Tibial artery (tissue), 4 donors: ENCODE measurements around the gene ATAD3A.
"Not testable (repeated sequence)": the region's sequence is repeated elsewhere in the genome, so short reads cannot be mapped to it uniquely, and the experiment has no call there.

ENCODE experiments used
- DNase-seq, 2 donors: peaks; one replicate each; pipeline ENCODE4 v3.0.0-alpha.2; 2019
- H3K27ac ChIP-seq, 2 donors: fragments of 200-600 bp; sonication (generic) in 1 of 2; 1 replicate in 1 of 2; 2 replicates in 1 of 2; pipeline ENCODE4 v1.5.1; 2018 to 2019; ENCODE audit warnings: mild to moderate bottlenecking in 1 of 2
- H3K27me3 ChIP-seq, 2 donors: fragments of 200-600 bp; sonication (generic) in 1 of 2; one replicate each; pipeline versions ENCODE4 v1.5.1 to v1.6.0; 2016 to 2019
- H3K36me3 ChIP-seq, 3 donors: fragments of 200-600 bp; sonication (generic) in 2 of 3; one replicate each; pipeline ENCODE4 v1.5.1; 2016 to 2019; ENCODE audit warnings: mild to moderate bottlenecking in 2 of 3
- H3K4me1 ChIP-seq, 4 donors: fragments of 200-600 bp; sonication (generic) in 2 of 4; 1 replicate in 3 of 4; 2 replicates in 1 of 4; pipeline ENCODE4 v1.5.1; 2016 to 2019
- H3K4me3 ChIP-seq, 2 donors: fragments of 200-600 bp; sonication (generic) in 1 of 2; 1 replicate in 1 of 2; 2 replicates in 1 of 2; pipeline ENCODE4 v1.5.1; 2018 to 2019; ENCODE audit warnings: mild to moderate bottlenecking in 2 of 2
- H3K9me3 ChIP-seq, 3 donors: fragments of 200-600 bp; sonication (generic) in 1 of 3; one replicate each; pipeline ENCODE4 v1.5.1; 2016 to 2019
- intact Hi-C: fragments of 100-400 bp; cut with DNase I; formaldehyde crosslinking; loops from one replicate; pipeline ENCODE4 v1.15.0; 2023; ENCODE audit warnings: low total_unique reads
- TF ChIP-seq, protein P1 (sequence below), 2 experiments: fragments of 200-600 bp in 1 of 2; fragments of 450-650 bp in 1 of 2; IDR thresholded peaks; one replicate each; pipeline ENCODE4 v1.5.1; 2017 to 2019; ENCODE audit warnings: antibody characterized with exemption in 2 of 2, mild to moderate bottlenecking in 1 of 2, moderate library complexity in 1 of 2

ATAD3A gene

DNA sequence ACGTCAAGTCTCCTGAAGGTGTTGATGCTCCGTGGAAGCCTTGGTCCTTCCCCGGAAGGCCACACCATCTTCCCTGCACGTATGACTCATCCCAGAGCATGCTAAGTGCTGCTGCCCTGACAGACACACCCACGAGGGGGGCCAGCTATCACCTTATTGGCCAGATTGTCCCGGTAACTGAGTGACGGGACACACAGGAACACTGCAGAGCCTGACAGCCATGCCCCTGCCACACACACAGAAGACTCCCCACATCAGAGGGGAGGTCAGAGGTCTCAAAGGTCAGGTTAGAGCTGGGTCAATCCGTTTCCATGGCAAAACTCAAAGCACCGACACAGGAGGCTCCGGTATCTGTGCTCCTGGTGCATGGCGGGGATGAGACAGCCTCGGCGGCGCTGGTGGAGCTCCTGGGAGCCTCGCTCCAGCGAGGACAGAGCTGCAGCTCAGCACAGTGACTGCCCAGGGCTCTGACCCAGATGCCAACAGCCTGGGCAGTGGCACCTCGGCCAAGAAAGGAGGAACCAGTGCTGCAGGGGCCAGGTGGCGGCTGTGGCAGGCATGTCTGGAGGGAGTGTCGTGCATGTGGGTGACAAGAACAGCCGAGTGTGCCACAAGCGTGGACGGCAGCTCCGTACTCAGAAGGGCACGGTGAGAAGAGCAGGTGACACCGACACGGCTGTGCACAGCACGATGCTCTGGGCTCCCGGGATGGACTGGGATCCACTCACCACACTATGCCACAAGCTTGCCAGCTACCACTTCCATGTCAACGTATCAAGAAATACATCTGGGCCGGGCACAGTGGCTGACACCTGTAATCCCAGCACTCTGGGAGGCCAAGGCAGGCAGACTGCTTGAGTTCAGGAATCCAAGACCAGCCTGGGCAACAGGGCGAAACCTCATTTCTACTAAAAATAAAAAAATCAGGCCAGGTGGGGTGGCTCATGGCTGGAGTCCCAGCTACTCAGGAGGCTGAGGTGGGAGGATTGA lies 43.3 kb downstream of the ATAD3A start:
- Histone ChIP-seq H3K36me3 (peaks cover 0 to 15% (median 5%) of the 10 kb centered on the region in 3 donors), H3K27ac (no peak overlapping the region), H3K9me3 (no peaks in the 10 kb centered on the region), H3K27me3 (no peaks in the 10 kb centered on the region), H3K4me1 (peaks cover 0 to 15% (median 11%) of the 10 kb centered on the region in 4 donors), H3K4me3 (no peak overlapping the region)
- intact Hi-C loops: no loop called here
- TF ChIP-seq, protein P1, sequence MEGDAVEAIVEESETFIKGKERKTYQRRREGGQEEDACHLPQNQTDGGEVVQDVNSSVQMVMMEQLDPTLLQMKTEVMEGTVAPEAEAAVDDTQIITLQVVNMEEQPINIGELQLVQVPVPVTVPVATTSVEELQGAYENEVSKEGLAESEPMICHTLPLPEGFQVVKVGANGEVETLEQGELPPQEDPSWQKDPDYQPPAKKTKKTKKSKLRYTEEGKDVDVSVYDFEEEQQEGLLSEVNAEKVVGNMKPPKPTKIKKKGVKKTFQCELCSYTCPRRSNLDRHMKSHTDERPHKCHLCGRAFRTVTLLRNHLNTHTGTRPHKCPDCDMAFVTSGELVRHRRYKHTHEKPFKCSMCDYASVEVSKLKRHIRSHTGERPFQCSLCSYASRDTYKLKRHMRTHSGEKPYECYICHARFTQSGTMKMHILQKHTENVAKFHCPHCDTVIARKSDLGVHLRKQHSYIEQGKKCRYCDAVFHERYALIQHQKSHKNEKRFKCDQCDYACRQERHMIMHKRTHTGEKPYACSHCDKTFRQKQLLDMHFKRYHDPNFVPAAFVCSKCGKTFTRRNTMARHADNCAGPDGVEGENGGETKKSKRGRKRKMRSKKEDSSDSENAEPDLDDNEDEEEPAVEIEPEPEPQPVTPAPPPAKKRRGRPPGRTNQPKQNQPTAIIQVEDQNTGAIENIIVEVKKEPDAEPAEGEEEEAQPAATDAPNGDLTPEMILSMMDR (IDR thresholded peaks at IDR 0.05): no peak
- no peak for DNase-seq

DNA sequence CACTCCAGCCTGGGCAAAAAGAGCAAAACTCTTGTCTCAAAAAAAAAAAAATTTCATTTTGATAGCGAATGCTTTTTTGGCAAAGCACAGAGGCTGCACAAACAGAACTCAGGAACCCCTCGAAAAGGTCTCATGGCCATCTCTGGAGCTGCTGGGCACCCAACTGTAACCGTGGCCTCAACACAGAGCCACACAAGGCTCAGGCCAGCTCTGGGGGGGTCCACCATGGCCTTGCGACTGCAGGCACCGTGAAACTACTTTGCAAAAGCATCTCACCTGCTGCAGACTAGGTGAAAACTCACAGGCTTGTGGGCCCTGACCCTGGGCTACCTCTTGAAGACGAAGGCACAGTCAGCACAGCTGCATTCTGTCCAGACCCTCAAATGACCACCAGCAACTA lies 44.5 kb downstream of the ATAD3A start:
- H3K4me3 ChIP-seq: no peak overlapping the region
- H3K27me3 ChIP-seq: no peaks in the 10 kb centered on the region
- DNase-seq: no peak
- intact Hi-C loops: no loop called here
- no peak overlapping the region for H3K27ac ChIP-seq
- peaks cover 0 to 7% (median 3%) of the 10 kb centered on the region in 4 donors for H3K4me1 ChIP-seq
- TF ChIP-seq, protein P1 (IDR thresholded peaks at IDR 0.05): no peak
- H3K9me3 ChIP-seq: no peaks in the 10 kb centered on the region
- H3K36me3 ChIP-seq: peaks cover 0 to 28% (median 18%) of the 10 kb centered on the region in 3 donors

DNA sequence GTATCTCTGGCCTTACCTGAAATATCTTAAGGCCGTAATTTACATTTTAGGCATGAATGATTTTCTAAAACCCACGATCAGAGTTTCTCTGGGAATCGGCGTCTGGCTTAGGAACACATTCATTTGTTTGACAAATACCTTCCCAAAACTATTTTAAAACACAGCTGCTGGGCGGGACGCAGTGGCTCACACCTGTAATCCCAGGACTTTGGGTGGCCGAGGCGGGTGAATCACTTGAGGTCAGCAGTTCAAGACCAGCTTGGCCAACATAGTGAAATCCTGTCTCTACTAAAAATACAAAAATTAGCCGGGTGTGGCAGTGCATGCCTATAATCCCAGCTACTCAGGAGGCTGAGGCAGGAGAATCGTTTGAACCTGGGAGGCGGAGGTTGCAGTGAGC lies 45.0 kb downstream of the ATAD3A start:
- intact Hi-C loops, DNase-seq, H3K27me3 ChIP-seq, H3K27ac ChIP-seq, H3K4me1 ChIP-seq, H3K4me3 ChIP-seq, H3K9me3 ChIP-seq: not testable (repeated sequence)
- peaks cover 0 to 33% (median 22%) of the 10 kb centered on the region in 3 donors for H3K36me3 ChIP-seq

DNA sequence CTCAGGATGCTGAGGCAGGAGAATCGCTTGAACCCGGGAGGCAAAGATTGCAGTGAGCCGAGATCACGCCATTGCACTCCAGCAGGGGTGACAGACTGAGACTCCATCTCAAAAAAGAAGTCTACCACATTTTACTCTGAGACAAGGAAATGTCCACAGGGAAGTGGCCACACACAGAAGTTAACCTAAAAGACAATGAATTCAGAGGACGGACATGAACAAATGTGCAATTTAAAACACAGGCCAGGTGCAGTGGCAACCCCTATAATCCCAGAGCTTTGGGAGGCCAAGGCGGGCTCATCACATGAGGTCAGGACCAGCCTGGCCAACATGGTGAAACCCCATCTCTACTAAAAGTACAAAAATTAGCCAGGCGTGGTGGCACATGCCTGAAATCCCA lies 45.7 kb downstream of the ATAD3A start:
- H3K27ac ChIP-seq, DNase-seq, H3K27me3 ChIP-seq, H3K4me1 ChIP-seq, H3K9me3 ChIP-seq, H3K4me3 ChIP-seq, intact Hi-C loops: not testable (repeated sequence)
- H3K36me3 ChIP-seq: peaks cover 6 to 40% (median 30%) of the 10 kb centered on the region in 3 donors

DNA sequence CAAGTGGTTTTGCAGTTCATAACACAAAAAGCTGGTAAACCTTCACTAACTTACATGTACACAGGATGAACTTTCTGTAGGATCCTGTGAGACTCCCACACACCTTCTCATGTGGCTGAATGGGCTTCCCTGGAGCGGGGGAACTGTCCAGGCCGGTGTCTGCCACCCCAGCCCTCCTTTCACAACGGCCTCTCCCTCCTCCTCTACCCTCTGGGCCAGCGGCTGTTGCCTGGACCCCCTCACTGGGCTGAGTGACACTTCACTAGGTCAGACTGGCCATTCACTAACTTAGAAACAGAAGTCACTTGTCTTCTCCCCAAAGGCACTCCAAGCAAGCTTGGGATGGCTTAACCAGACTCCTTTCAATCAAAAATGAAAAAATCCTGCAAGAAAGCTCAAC lies 46.6 kb downstream of the ATAD3A start:
- H3K4me3 ChIP-seq: no peak overlapping the region
- intact Hi-C loops: no loop called here
- TF ChIP-seq, protein P1 (IDR thresholded peaks at IDR 0.05): no peak
- no peaks in the 10 kb centered on the region for H3K9me3 ChIP-seq
- H3K4me1 ChIP-seq: peaks cover 0 to 7% (median 3%) of the 10 kb centered on the region in 4 donors
- DNase-seq: no peak
- H3K27me3 ChIP-seq: no peaks in the 10 kb centered on the region
- H3K27ac ChIP-seq: no peak overlapping the region
- peaks cover 15 to 49% (median 38%) of the 10 kb centered on the region in 3 donors for H3K36me3 ChIP-seq

DNA sequence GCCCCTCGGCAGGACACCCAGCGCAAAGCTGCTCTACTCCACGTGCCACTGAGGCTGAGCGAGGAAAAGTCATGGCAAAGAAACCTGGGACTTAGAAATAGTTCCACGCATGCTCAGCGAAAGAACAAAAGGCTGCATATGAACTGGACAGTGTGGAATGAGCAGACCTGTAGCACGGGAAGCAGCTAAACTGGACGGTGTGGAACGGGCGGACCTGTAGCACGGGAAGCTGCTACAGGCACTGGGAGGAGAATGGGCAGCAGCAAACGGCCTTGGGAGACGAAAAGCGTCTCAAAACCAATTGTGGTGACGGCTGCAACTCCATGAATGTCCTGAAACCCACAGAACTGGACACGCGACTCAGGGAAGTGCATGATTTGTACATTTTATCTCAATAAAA lies 47.1 kb downstream of the ATAD3A start:
- peaks cover 0 to 7% (median 3%) of the 10 kb centered on the region in 4 donors for H3K4me1 ChIP-seq
- H3K27ac ChIP-seq: no peak overlapping the region
- no peak overlapping the region for H3K4me3 ChIP-seq
- H3K9me3 ChIP-seq: no peaks in the 10 kb centered on the region
- peaks cover 20 to 52% (median 42%) of the 10 kb centered on the region in 3 donors for H3K36me3 ChIP-seq
- DNase-seq: no peak
- TF ChIP-seq, protein P1 (IDR thresholded peaks at IDR 0.05): no peak
- no peaks in the 10 kb centered on the region for H3K27me3 ChIP-seq
- intact Hi-C loops: no loop called here
